ENCODE results near the gene CNTFR. TPM values are rescaled to one million over a fixed set of nuclear protein-coding genes. Genes with fewer than 3 reads are reported as not detected.

Gene CNTFR
- total and polyA plus RNA-seq, 4 donors, result 0.10 to 9.9 (median 2.8) TPM

DNA sequence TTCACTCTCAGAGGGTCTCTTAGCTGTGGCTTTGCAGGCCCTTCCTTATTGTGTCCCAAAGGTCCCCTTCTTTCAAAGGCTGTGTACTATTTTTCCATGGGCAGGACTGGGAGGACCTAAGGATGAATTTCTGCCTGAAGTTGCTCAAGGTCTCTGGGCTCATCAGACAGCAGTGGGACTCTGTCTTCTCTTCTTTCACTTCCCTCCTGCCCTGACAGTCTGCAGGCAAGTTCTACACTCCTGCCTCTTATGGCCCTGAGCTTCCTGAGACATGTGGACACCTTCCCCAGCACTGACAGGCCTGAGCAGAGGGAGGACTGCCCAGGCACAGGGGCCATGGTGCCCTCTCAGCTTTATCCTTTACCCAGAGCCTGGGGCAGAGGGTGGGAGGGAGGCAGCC, 81.6 kb downstream of the CNTFR start:
- Histone ChIP-seq H3K4me1 (ENCODE audit: control insufficient read depth in 1 of 2, insufficient read depth in 2 of 2, low read length in 2 of 2) (no peaks in the 10 kb centered on the region), H3K4me3 (ENCODE audit: low read length in 2 of 2) (no peak overlapping the region), H3K36me3 (ENCODE audit: control insufficient read depth in 1 of 2, insufficient read depth in 2 of 2, low read length in 1 of 2) (no peaks in the 10 kb centered on the region), H3K27me3 (ENCODE audit: control insufficient read depth in 1 of 2, insufficient read depth in 2 of 2, low read length in 1 of 2) (no peaks in the 10 kb centered on the region), H3K27ac (ENCODE audit: low read depth in 1 of 2, low read length in 2 of 2) (no peak overlapping the region), H3K9me3 (ENCODE audit: control insufficient read depth, low read length) (no peaks in the 10 kb centered on the region)
- intact Hi-C loops (cut with DNase I), result no loop called here
- ATAC-seq (ENCODE audit: low FRiP score) (no peak), DNase-seq (no peak)

DNA sequence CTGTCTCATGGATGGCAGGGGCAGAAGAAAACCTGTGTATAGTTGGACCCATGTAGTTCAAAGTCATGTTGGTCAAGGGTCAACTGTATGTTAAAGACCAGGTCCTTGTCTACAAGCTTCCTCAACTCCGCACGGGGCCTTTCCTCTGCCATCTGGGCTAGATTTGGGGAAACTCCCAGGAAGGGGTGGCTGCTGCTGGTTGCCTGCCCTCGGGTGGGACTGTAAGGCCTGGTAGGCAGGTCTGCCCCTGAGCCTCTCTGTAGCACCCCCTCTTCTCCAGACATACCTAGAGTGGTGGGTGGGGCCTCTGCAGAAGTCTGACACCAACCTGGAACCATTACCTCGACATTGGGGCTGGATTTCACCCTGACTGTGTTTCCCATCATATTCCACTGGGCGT, 82.0 kb downstream of the CNTFR start:
- intact Hi-C loops (cut with DNase I), result no loop called here
- H3K27ac ChIP-seq (ENCODE audit: low read depth in 1 of 2, low read length in 2 of 2), result no peak overlapping the region
- ATAC-seq (ENCODE audit: low FRiP score) (no peak), DNase-seq (no peak)
- H3K4me3 ChIP-seq (ENCODE audit: low read length in 2 of 2), result no peak overlapping the region
- no peaks in the 10 kb centered on the region for H3K36me3 ChIP-seq (ENCODE audit: control insufficient read depth in 1 of 2, insufficient read depth in 2 of 2, low read length in 1 of 2)
- WGBS, 2 donors, result 88 to 90% methylated on average over 5 of the region's 5 CpGs
- H3K9me3 ChIP-seq (ENCODE audit: control insufficient read depth, low read length), result no peaks in the 10 kb centered on the region
- no peaks in the 10 kb centered on the region for H3K27me3 ChIP-seq (ENCODE audit: control insufficient read depth in 1 of 2, insufficient read depth in 2 of 2, low read length in 1 of 2)
- H3K4me1 ChIP-seq (ENCODE audit: control insufficient read depth in 1 of 2, insufficient read depth in 2 of 2, low read length in 2 of 2), result no peaks in the 10 kb centered on the region

GRCh38 chr9:34506623-34507022, 82.9 kb downstream of the CNTFR start:
- no peak for DNase-seq
- Histone ChIP-seq H3K27me3 (ENCODE audit: control insufficient read depth in 1 of 2, insufficient read depth in 2 of 2, low read length in 1 of 2) (no peaks in the 10 kb centered on the region), H3K27ac (ENCODE audit: low read depth in 1 of 2, low read length in 2 of 2) (no peak overlapping the region), H3K4me1 (ENCODE audit: control insufficient read depth in 1 of 2, insufficient read depth in 2 of 2, low read length in 2 of 2) (no peaks in the 10 kb centered on the region), H3K4me3 (ENCODE audit: low read length in 2 of 2) (no peak overlapping the region), H3K9me3 (ENCODE audit: control insufficient read depth, low read length) (no peaks in the 10 kb centered on the region), H3K36me3 (ENCODE audit: control insufficient read depth in 1 of 2, insufficient read depth in 2 of 2, low read length in 1 of 2) (no peaks in the 10 kb centered on the region)
- intact Hi-C loops (cut with DNase I), result no loop called here
- no peak for ATAC-seq (ENCODE audit: low FRiP score)
- WGBS, 2 donors, result 96% methylated on average over 7 of the region's 7 CpGs

DNA sequence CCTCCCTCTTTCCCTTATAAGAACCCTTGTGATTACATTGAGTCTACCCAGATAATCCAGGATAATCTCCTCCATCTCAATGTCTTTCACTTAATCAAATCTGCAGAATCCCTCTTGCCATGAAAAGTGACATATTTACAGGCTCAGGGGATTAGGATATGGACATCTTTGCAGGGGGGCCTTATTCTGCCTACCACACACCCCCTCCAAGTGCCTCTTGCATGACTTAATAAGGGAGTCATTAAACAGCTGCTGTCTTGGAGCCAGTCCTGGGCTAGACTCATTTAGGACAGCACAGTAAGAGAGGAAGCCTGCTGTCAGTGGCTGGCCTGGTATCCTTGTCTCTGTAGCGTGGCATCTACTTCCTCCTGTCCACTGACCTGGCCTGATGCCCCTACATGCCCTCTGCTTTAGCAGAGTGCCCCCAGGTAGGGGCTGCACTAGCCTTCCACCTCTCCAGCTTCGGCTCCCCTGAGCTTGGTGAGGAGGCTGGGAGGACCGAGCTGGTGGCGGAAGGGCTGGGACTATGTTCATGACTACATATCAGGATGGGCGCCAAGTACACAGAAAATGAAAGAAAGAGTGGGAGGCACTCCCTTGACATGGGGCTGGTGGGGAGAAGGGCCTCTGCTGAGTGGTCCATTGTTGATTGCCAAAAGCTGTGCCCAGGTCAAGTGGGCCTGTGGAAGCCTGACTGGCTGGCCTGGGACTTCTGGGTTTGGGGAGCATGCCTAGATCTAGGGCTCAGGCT, 84.0 kb downstream of the CNTFR start:
- Histone ChIP-seq H3K27ac (ENCODE audit: low read depth in 1 of 2, low read length in 2 of 2) (no peak overlapping the region), H3K4me3 (ENCODE audit: low read length in 2 of 2) (no peak overlapping the region), H3K36me3 (ENCODE audit: control insufficient read depth in 1 of 2, insufficient read depth in 2 of 2, low read length in 1 of 2) (no peaks in the 10 kb centered on the region), H3K9me3 (ENCODE audit: control insufficient read depth, low read length) (no peaks in the 10 kb centered on the region), H3K4me1 (ENCODE audit: control insufficient read depth in 1 of 2, insufficient read depth in 2 of 2, low read length in 2 of 2) (no peaks in the 10 kb centered on the region), H3K27me3 (ENCODE audit: control insufficient read depth in 1 of 2, insufficient read depth in 2 of 2, low read length in 1 of 2) (no peaks in the 10 kb centered on the region)
- ATAC-seq (ENCODE audit: low FRiP score) (no peak), DNase-seq (no peak)
- intact Hi-C loops (cut with DNase I), result no loop called here
- 96 to 99% methylated on average over 5 of the region's 5 CpGs for WGBS, 2 donors

- Histone ChIP-seq H3K4me1 (ENCODE audit: control insufficient read depth in 1 of 2, insufficient read depth in 2 of 2, low read length in 2 of 2) (no peaks in the 10 kb centered on the region), H3K9me3 (ENCODE audit: control insufficient read depth, low read length) (no peaks in the 10 kb centered on the region), H3K36me3 (ENCODE audit: control insufficient read depth in 1 of 2, insufficient read depth in 2 of 2, low read length in 1 of 2) (no peaks in the 10 kb centered on the region), H3K27me3 (ENCODE audit: control insufficient read depth in 1 of 2, insufficient read depth in 2 of 2, low read length in 1 of 2) (no peaks in the 10 kb centered on the region), H3K27ac (ENCODE audit: low read depth in 1 of 2, low read length in 2 of 2) (no peak overlapping the region), H3K4me3 (ENCODE audit: low read length in 2 of 2) (no peak overlapping the region)
- no peak for ATAC-seq (ENCODE audit: low FRiP score)
- intact Hi-C loops (cut with DNase I), result loop anchor here (5.0 kb wide), 3 partner anchors 46 to 99 kb away; partner anchors contain the start of genes DNAI1 (in 1 of the 2) and FAM219A (in 1 of the 2)
- DNase-seq, result no peak
Observed at GRCh38 chr9:34503406-34503805, 86.1 kb downstream of the CNTFR start.

DNA sequence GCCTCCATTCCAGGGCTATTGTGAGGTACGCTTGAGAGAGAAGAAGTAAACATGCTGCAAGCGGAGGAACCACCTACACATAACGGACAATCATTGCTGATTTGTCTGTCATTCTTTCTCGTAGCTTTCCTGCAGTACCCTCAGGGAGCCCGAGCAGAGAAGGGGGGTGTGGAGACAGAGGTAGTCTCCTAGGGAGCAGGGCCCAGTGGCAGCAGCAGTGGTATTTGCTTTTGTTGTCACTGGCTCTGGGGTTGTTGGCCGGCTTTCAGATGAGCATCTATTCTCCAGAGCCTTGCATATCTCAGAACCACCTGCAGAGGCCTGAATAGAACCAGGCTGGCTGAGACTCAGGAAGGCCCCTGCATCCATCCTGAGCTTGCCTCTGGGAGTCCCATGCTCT, 86.6 kb downstream of the CNTFR start:
- Histone ChIP-seq H3K4me1 (ENCODE audit: control insufficient read depth in 1 of 2, insufficient read depth in 2 of 2, low read length in 2 of 2) (no peaks in the 10 kb centered on the region), H3K36me3 (ENCODE audit: control insufficient read depth in 1 of 2, insufficient read depth in 2 of 2, low read length in 1 of 2) (no peaks in the 10 kb centered on the region), H3K4me3 (ENCODE audit: low read length in 2 of 2) (no peak overlapping the region), H3K27ac (ENCODE audit: low read depth in 1 of 2, low read length in 2 of 2) (no peak overlapping the region), H3K9me3 (ENCODE audit: control insufficient read depth, low read length) (no peaks in the 10 kb centered on the region), H3K27me3 (ENCODE audit: control insufficient read depth in 1 of 2, insufficient read depth in 2 of 2, low read length in 1 of 2) (no peaks in the 10 kb centered on the region)
- intact Hi-C loops (cut with DNase I), result loop anchor here (5.0 kb wide), 3 partner anchors 46 to 99 kb away; partner anchors contain the start of genes DNAI1 (in 1 of the 2) and FAM219A (in 1 of the 2)
- 49 to 55% methylated on average over 6 of the region's 6 CpGs for WGBS, 2 donors
- DNase-seq, result no peak
- ATAC-seq (ENCODE audit: low FRiP score), result no peak

GRCh38 chr9:34502471-34502870, 87.1 kb downstream of the CNTFR start:
- DNase-seq (no peak), ATAC-seq (ENCODE audit: low FRiP score) (no peak)
- intact Hi-C loops (cut with DNase I), result loop anchor here (5.0 kb wide), 3 partner anchors 45 to 100 kb away; partner anchors contain the start of genes DNAI1 (in 1 of the 2) and FAM219A (in 1 of the 2)
- no peaks in the 10 kb centered on the region for H3K4me1 ChIP-seq (ENCODE audit: control insufficient read depth in 1 of 2, insufficient read depth in 2 of 2, low read length in 2 of 2)
- H3K36me3 ChIP-seq (ENCODE audit: control insufficient read depth in 1 of 2, insufficient read depth in 2 of 2, low read length in 1 of 2), result no peaks in the 10 kb centered on the region
- WGBS, 2 donors, result 47 to 54% methylated on average over 10 of the region's 10 CpGs
- H3K4me3 ChIP-seq (ENCODE audit: low read length in 2 of 2), result no peak overlapping the region
- no peaks in the 10 kb centered on the region for H3K9me3 ChIP-seq (ENCODE audit: control insufficient read depth, low read length)
- no peaks in the 10 kb centered on the region for H3K27me3 ChIP-seq (ENCODE audit: control insufficient read depth in 1 of 2, insufficient read depth in 2 of 2, low read length in 1 of 2)
- H3K27ac ChIP-seq (ENCODE audit: low read depth in 1 of 2, low read length in 2 of 2), result no peak overlapping the region

DNA sequence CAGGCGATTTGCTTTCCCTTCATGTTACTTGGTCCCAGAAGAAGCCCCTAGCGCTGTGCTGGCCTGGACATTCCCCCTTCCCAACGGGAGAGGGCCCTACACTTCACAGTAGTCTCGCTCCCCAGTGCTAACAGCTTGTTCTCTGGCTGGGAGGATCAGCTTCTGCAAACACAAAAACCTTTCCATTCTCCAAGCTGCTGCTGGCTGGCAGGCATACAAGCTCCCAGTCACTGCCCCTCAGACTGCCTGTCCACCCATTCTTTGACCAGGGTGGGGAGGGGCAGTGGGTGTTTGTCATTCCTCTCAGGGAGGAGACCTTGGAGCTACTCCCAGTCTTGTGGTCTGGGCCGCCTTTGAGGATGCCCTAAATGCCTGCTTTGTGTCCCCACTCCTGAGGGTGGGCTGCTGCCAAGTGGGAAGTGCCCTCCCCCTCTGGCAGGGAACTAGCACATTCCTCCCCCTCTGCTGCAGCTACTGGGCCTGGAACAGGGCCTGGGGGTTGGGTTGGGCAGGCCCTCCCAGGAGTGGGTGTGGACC, 87.6 kb downstream of the CNTFR start:
- H3K27ac ChIP-seq (ENCODE audit: low read depth in 1 of 2, low read length in 2 of 2), result no peak overlapping the region
- peak in 1 of 2 donors; percentile 72 for DNase-seq

More for the DNA sequence above, 87.6 kb downstream of the CNTFR start:
- Histone ChIP-seq H3K4me3 (ENCODE audit: low read length in 2 of 2) (no peak overlapping the region), H3K36me3 (ENCODE audit: control insufficient read depth in 1 of 2, insufficient read depth in 2 of 2, low read length in 1 of 2) (no peaks in the 10 kb centered on the region), H3K9me3 (ENCODE audit: control insufficient read depth, low read length) (no peaks in the 10 kb centered on the region), H3K4me1 (ENCODE audit: control insufficient read depth in 1 of 2, insufficient read depth in 2 of 2, low read length in 2 of 2) (no peaks in the 10 kb centered on the region), H3K27me3 (ENCODE audit: control insufficient read depth in 1 of 2, insufficient read depth in 2 of 2, low read length in 1 of 2) (no peaks in the 10 kb centered on the region)
- ATAC-seq (ENCODE audit: low FRiP score), result peak; percentile 77
- 10 to 11% methylated on average over 5 of the region's 5 CpGs for WGBS, 2 donors
- intact Hi-C loops (cut with DNase I), result loop anchor here (2.0 to 5.0 kb wide), 4 partner anchors 45 to 100 kb away; partner anchors contain the start of genes DNAI1 (in 1 of the 2) and FAM219A (in 1 of the 2)
